NCI-H510A treated with DMSO at 0.1 percent for 48 hours (cell line): ENCODE results near the gene C2orf74.
"Not testable (repeated sequence)": the region's sequence is repeated elsewhere in the genome, so short reads cannot be mapped to it uniquely, and the experiment has no call there.

Experiments used
- DNase-seq: peaks from one replicate; lab custom pipeline; 2025; lab: John Stamatoyannopoulos, UW

C2orf74 gene

GRCh38 chr2:61161888-61162287 is at the start of gene C2orf74:
Gene C2orf74 (plus strand): TSS chr2:61162188. CDS start chr2:61162515, 327 bp downstream.
- DNase-seq = no peak

- DNase-seq = no peak
Observed at GRCh38 chr2:61114147-61114546, 47.8 kb upstream of the C2orf74 start.

DNA sequence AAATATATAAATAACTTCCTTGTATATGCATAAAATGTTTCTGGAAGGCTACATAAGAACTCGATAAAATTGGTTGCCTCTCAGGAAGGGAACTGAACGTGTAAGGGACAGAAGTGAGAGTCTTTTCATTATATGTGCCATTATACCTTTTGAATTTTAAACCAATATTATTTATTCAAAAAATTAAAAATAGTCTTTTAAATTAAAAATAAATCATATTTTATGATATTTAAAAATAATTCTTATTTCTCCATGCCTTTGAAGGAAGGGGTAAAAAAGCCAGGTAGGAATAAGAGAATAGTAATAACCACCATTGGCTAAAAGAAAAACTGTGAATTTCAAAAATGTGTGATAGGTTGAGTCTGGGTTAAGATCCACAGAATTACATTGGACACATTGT is 45.7 kb upstream of the C2orf74 start:
- no peak for DNase-seq

- no peak for DNase-seq
Observed at GRCh38 chr2:61117534-61117933, 44.5 kb upstream of the C2orf74 start.

- no peak for DNase-seq
Observed at GRCh38 chr2:61125123-61125710, 36.8 kb upstream of the C2orf74 start.

- DNase-seq = no peak
Observed at GRCh38 chr2:61125798-61126197, 36.2 kb upstream of the C2orf74 start.

DNA sequence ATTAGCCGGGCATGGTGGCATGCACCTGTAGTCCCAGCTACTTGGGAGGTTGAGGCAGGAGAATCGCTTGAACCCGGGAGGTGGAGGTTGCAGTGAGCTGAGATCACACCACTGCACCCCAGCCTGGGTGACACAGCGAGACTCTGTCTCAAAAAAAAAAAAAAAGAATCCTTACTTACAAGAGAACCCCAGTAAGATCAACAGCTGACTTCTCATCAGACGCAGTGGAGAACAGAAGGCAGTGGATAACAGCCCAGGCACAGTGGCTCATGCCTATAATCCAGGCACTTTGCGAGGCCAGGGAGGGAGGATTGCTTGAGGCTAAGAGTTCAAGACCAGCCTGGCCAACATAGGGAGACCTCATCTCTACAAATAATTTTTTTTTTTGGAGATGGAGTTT is 33.9 kb upstream of the C2orf74 start:
- not testable (repeated sequence) for DNase-seq

- DNase-seq = no peak
Observed at GRCh38 chr2:61134141-61134540, 27.8 kb upstream of the C2orf74 start.

GRCh38 chr2:61135510-61135909 is 26.5 kb upstream of the C2orf74 start:
- no peak for DNase-seq

DNA sequence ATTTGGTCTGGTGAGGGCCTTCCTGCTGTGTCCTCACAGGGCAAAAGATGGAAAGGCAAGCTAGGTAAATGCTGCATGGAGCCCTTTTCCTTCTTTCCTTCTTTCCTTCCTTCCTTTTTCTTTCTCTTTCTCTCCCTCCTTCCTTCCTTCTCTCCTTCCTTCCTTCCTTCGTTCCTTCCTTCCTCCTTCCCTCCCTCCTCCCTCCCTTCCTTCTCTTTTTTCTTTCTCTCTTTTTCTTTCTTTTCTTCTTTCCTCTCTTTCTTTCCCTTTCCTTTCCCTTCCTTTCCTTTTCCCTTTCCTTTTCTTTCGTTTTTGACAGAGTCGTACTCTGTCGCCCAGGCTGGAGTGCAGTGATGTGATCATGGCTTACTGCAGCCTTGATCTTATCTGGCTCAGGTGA is 23.1 kb upstream of the C2orf74 start:
- no peak for DNase-seq

DNA sequence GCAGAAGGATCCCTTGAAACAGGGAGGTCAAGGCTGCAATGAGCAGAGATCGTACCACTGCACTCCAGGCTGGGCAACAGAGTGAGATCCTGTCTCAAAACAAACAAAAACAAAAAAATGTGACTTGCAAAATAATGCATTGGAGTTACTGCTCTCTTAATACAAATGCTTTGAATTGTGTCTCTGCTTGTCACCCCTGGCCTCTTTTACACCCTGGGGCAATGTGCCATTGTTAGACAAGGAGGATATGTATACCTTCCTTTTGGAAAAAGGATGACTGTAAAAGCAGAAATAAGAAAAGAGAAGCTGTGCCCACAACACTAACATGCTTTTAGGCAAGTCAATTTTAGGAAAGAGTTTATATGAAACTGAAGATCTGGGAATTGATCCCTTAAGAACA is 20.8 kb upstream of the C2orf74 start:
- DNase-seq = no peak

DNA sequence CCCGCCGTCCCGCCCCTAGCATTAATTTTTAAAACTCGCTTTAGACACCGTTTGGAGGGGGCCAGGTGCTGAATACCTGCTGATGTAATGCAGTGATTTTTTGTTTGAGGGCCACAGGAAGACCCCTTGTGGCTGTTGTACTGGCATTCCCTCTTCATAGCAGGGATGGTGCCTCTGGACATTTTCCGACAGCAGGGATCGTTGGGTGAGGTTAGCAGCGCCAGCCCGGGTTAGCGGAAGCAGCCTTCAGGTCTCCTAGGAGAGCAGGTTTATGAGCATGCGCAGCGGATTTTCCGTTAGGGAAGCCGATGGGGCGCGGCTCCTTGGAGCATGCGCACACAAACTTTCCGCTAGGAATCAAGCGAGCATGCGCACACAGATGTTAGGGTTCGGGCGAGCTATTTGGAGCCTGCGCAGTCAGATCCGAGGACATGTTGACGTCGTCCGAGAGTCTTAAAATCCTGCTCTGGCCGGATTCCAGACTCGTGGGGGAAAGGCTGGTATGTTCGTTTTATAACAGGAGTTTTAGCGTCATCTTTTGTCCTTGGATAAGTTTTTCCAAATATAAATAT is 17.2 kb upstream of the C2orf74 start:
- peak; percentile 99 for DNase-seq

DNA sequence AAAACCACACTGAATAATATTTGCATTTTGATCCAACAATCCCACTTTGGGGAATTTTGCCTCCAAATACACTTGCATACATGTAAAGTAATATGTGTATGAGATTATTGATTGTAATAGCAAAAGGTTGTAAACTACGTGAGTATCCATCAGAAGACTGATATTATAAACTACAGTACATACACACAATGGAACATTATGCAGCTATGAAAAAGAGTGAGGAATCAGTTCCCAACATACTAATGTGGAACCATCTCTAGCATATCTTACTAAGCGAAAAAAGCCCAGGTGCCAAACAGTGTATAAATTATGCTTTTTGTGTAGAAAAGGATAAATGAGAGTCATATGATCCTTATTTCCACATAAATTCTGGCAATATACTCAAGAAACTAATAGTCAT is 16.0 kb upstream of the C2orf74 start:
- DNase-seq = no peak

DNA sequence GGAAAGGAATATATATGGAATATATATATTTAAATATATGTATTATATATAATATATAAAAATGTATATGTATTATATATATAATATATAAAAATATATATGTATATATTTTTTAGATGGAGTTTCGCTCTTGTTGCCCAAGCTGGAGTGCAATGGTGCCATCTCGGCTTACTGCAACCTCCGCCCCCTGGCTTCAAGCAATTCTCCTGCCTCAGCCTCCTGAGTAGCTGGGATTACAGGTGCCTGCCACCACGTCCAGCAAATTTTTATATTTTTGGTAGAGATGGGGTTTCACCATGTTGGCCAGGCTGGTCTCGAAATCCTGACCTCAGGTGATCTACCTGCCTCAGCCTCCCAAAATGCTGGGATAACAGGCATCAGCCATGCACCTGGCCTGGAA is 13.9 kb upstream of the C2orf74 start:
- not testable (repeated sequence) for DNase-seq

- no peak for DNase-seq
Observed at GRCh38 chr2:61149074-61149473, 12.9 kb upstream of the C2orf74 start.

DNA sequence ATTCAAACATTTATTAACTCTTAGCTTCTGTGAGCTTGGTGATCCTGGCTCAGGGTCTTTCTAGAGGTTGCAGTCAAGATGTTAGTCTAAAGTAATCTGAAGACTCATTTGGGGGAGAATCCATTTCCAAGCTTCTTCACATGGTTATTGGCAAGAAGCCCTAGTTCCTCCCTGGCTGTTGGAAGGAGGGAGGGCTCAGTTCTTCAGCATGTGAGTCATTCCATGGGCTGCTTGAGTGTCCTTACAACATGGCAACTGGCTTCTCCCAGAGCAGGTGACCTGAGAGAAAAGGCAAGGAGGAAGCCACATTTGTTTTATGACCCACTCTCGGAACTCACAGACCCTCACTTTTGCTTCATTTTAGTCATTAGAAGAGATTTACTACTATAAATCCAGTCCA is 10.6 kb upstream of the C2orf74 start:
- DNase-seq = no peak

- DNase-seq = no peak
Observed at GRCh38 chr2:61157371-61158003, 4.5 kb upstream of the C2orf74 start.

DNA sequence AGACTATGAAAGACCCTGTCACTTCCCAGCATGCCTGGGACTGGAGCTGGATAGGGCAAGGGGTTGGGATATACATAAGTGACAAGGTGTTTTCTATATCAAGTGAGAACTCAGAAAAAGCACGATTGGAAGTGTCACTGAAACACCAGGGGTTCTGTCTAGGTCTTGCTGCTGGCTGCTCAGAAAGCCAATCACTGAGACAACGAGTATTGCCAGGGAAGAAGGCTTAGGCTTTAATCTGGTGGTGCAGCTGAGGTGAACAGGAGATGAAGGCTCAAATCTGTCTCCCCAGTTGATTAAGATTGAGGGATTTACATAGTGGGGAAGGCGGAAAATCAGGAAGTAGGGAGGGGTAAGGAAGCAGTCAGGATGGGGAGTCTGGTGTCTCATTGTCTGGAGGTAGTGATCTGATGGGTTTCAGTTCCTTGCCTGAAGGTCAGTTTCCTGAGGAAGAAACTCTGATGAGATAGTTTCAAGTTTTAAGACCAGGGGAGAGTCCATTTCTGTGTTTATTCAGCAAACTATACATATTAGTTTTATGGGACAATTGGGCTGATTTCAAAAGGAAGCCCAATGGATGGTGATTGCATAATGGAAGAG is 3.5 kb upstream of the C2orf74 start:
- no peak for DNase-seq

DNA sequence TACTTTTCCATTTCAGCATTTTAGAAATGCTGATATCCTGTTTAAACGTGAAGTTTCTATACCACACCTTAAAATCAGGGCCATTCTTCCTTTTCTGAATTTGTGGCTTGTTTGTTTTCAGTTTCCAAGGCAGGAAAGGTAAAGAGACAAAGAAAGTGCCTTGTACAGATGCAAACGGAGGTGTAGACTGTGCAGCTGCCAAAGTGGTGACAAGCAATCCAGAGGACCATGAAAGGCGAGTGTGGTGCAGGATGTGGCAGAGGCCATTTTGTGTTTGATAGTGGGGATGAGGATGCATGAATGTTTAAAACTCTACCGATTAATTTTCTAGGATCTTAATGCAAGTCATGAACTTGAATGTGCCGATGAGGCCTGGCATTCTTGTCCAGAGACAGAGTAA is 733 bp downstream of the C2orf74 start:
- DNase-seq = no peak

- not testable (repeated sequence) for DNase-seq
Observed at GRCh38 chr2:61165082-61165481, 3.1 kb downstream of the C2orf74 start.

DNA sequence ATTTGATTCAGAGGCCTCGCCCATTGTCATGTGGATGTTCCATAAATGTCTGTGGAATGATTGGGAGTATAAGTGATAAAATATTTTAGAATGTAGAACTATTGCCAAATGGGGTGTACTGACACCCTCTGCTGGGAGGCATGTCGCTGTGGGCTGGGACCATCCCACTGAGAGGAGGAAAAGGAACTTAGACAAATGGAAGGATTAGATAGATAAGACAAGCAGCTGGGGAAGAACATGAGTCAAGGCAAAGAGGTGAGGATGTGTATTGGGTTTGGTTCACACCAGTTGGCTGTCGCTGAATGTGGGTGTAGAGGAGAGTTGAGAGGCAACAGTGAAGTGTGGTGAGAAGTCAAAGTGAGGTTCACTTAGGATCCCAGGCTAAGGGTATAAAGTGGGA is 4.0 kb downstream of the C2orf74 start:
- no peak for DNase-seq

DNA sequence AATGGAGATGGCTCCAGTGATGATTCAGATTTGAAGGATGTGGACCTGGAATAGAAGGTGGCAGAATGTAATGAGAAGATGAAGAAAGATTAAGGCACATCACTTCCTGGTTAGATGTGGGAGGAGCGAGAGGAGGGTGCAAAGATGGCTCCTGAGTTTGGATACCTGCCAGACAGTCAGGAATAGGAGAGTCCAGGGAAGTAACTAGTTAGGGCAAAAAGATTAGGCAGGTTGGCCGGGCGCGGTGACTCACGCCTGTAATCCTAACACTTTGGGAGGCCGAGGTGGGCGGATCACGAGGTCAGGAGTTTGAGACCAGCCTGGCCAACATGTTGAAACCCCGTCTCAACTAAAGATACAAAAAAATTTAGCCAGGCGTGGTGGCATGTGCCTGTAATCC is 5.6 kb downstream of the C2orf74 start:
- DNase-seq = no peak

GRCh38 chr2:61172671-61173070 is 10.7 kb downstream of the C2orf74 start:
- DNase-seq = no peak
